Measurements from ENCODE around the gene CDH13. TPM values are rescaled to one million over a fixed set of nuclear protein-coding genes. Genes with fewer than 3 reads are reported as not detected.

CDH13 gene
- total and polyA plus RNA-seq, 2 of the 8 experiments (the other 6 are each of a cell fraction or from before 2014, with no cell fraction given), result 2.3 to 2.4 TPM

- Histone ChIP-seq H4K5ac (ENCODE audit: insufficient read length, low read depth, low read length) (no peak overlapping the region), H3K56ac (replicated peaks; ENCODE audit: insufficient read length, low read depth, low read length) (no peak overlapping the region), H4K8ac (ENCODE audit: extremely low read depth, insufficient read depth, low read length) (no peak overlapping the region), H3K27me3 (replicated peaks in 1 of 4; ENCODE audit: control insufficient read depth in 3 of 4, extremely low read depth in 1 of 4, insufficient read depth in 3 of 4, low read length in 3 of 4) (no peaks in the 10 kb centered on the region; a peak in 1 of 7 replicates), H2BK12ac (ENCODE audit: low read depth, low read length) (no peak overlapping the region), H3K14ac (ENCODE audit: insufficient read length) (no peak overlapping the region), H3K4me3 (ENCODE audit: extremely low read depth in 1 of 4, insufficient read depth in 2 of 4, low read depth in 3 of 4, low read length in 4 of 4) (no peak overlapping the region), H2BK5ac (ENCODE audit: low read depth, low read length) (no peak overlapping the region), H3K23ac (ENCODE audit: insufficient read length) (no peak overlapping the region), H3K4ac (replicated peaks; ENCODE audit: insufficient read length, low read depth, low read length) (no peak overlapping the region), H3K27ac (ENCODE audit: low read depth, low read length) (no peak overlapping the region), H3K4me2 (ENCODE audit: insufficient read depth in 1 of 2, low read depth in 2 of 2, low read length in 2 of 2) (no peak overlapping the region), H3K9me3 (ENCODE audit: insufficient read depth in 2 of 2, low read depth in 1 of 2, low read length in 1 of 2) (peaks cover 0 to 5% of the 10 kb centered on the region in 2 experiments; a peak in 3 of 4 replicates), H3K79me2 (ENCODE audit: control insufficient read depth in 1 of 2, insufficient read depth in 2 of 2, low read length in 2 of 2) (no peaks in the 10 kb centered on the region), H3K9ac (replicated peaks in 1 of 4; ENCODE audit: extremely low read depth in 1 of 4, low read depth in 3 of 4, low read length in 3 of 4) (no peak overlapping the region), H3K4me1 (replicated peaks in 1 of 4; ENCODE audit: control insufficient read depth in 3 of 4, insufficient read depth in 4 of 4, low read length in 3 of 4) (no peaks in the 10 kb centered on the region), H2BK120ac (replicated peaks; ENCODE audit: low read depth, low read length) (no peak overlapping the region), H4K91ac (replicated peaks; ENCODE audit: insufficient read length, low read length) (no peak overlapping the region), H3K79me1 (ENCODE audit: low read depth, low read length) (no peaks in the 10 kb centered on the region), H3K36me3 (ENCODE audit: control insufficient read depth in 2 of 4, insufficient read depth in 4 of 4, low read length in 3 of 4) (no peaks in the 10 kb centered on the region; a peak in 1 of 8 replicates), H2BK20ac (ENCODE audit: low read length) (no peak overlapping the region), H2AK5ac (ENCODE audit: low read depth, low read length) (no peak overlapping the region), H3K23me2 (ENCODE audit: low read depth, low read length) (no peaks in the 10 kb centered on the region), H2AFZ (ENCODE audit: low read length) (no peak overlapping the region), H4K20me1 (replicated peaks in 1 of 2; ENCODE audit: control insufficient read depth in 1 of 2, insufficient read depth in 2 of 2, low read length in 2 of 2) (no peaks in the 10 kb centered on the region), H3K18ac (ENCODE audit: extremely low read depth, low read length) (no peak overlapping the region), H2BK15ac (ENCODE audit: low read length) (no peak overlapping the region)
- ChIA-PET POLR2A (ENCODE audit: partially characterized antibody) (no interaction called here), CTCF (ENCODE audit: partially characterized antibody) (interaction anchor here (1.1 kb wide), 1 partner anchor 14 kb away, joined by 3 read pairs; no protein-coding TSS in a partner anchor)
- no peak for TF ChIP-seq CHD1 (IDR thresholded peaks at IDR 0.05; ENCODE audit: low read depth, low read length)
- no peak for TF ChIP-seq KDM4A (IDR thresholded peaks at IDR 0.05; ENCODE audit: low read depth, low read length, severe bottlenecking)
- TF ChIP-seq GABPA (IDR thresholded peaks at IDR 0.05; ENCODE audit: borderline replicate concordance, insufficient read depth, low read length), result no peak
- no peak for TF ChIP-seq TEAD4 (IDR thresholded peaks at IDR 0.05; ENCODE audit: low read depth, low read length)
- DNase-seq (ENCODE audit: low read depth in 1 of 2, low spot score in 2 of 2), result no peak
- FAIRE-seq, result no peak
- 91% methylated on average over 2 of the region's 2 CpGs; no CpG with 5 or more reads in 1 of the 2 experiments for WGBS, 2 experiments (ENCODE audit: extremely low coverage in 1 of 2, insufficient coverage in 1 of 2, insufficient read length in 1 of 2, insufficient replicate concordance in 2 of 2, low coverage in 1 of 2, low lambda C conversion rate in 2 of 2, missing lambda C conversion rate in 1 of 2)
These were observed 890.2 kb downstream of the CDH13 start for GRCh38 chr16:83516931-83517330.
